HG03066 (cell line): ENCODE data around the gene MAP7D1.
"Not testable (repeated sequence)": the region's sequence is repeated elsewhere in the genome, so short reads cannot be mapped to it uniquely, and the experiment has no call there.

Source experiments
- ATAC-seq: cut with Tn5 transposase; IDR thresholded peaks from one replicate; pipeline ENCODE4 v1.9.1; 2021; ENCODE audit warnings: low read depth; ENCODE audit not compliant: unreplicated experiment

The MAP7D1 gene

GRCh38 chr1:36225283-36225899 lies 69.4 kb downstream of the MAP7D1 start:
- no peak for ATAC-seq

GRCh38 chr1:36230279-36230678 lies 74.3 kb downstream of the MAP7D1 start:
- not testable (repeated sequence) for ATAC-seq
